GM23248 (cell line): Measurements from ENCODE around the gene UBE2G1. TPM values are rescaled to one million over a fixed set of nuclear protein-coding genes. Genes with fewer than 3 reads are reported as not detected.

Experiments used
- DNase-seq: peaks from one replicate; pipeline ENCODE4 v3.0.0-alpha.2; 2015
- H2AFZ ChIP-seq: fragments of 200-600 bp; sonication (generic); 2 replicates; pipeline ENCODE4 v1.6.1; 2016; ENCODE audit warnings: antibody characterized with exemption
- H3F3A ChIP-seq: fragments of 200-600 bp; sonication (generic); 2 replicates; pipeline ENCODE4 v1.6.1; 2016; ENCODE audit warnings: mild to moderate bottlenecking, antibody characterized with exemption, mixed run types; ENCODE audit not compliant: insufficient read depth
- H3K27ac ChIP-seq: fragments of 200-600 bp; sonication (generic); 2 replicates; pipeline ENCODE4 v1.5.1; 2016; ENCODE audit warnings: mild to moderate bottlenecking
- H3K27me3 ChIP-seq: fragments of 200-600 bp; sonication (generic); replicated peaks from 2 replicates; pipeline ENCODE4 v1.6.1; 2016; ENCODE audit warnings: mild to moderate bottlenecking; ENCODE audit not compliant: insufficient read depth
- H3K36me3 ChIP-seq: fragments of 200-600 bp; sonication (generic); 2 replicates; pipeline ENCODE4 v1.6.1; 2016; ENCODE audit warnings: low read depth, mild to moderate bottlenecking
- H3K4me1 ChIP-seq: fragments of 200-600 bp; sonication (generic); 2 replicates; pipeline ENCODE4 v1.6.1; 2016; ENCODE audit warnings: mild to moderate bottlenecking; ENCODE audit not compliant: insufficient read depth
- H3K4me2 ChIP-seq: fragments of 200-600 bp; sonication (generic); one replicate; pipeline ENCODE4 v1.6.1; 2016; ENCODE audit warnings: mild to moderate bottlenecking; ENCODE audit not compliant: unreplicated experiment
- H3K4me3 ChIP-seq: fragments of 200-600 bp; sonication (generic); 2 replicates; pipeline ENCODE4 v1.5.1; 2016; ENCODE audit warnings: mild to moderate bottlenecking
- H3K79me2 ChIP-seq: fragments of 200-600 bp; sonication (generic); 2 replicates; pipeline ENCODE4 v1.6.1; 2016; ENCODE audit warnings: mild to moderate bottlenecking; ENCODE audit not compliant: insufficient read depth
- H3K9ac ChIP-seq: fragments of 200-600 bp; sonication (generic); 2 replicates; pipeline ENCODE4 v1.6.1; 2016; ENCODE audit warnings: mild to moderate bottlenecking
- H3K9me2 ChIP-seq: fragments of 200-600 bp; sonication (generic); 2 replicates; pipeline ENCODE4 v1.6.1; 2016; ENCODE audit warnings: mixed run types, mild to moderate bottlenecking, moderate library complexity; ENCODE audit not compliant: insufficient read depth
- H3K9me3 ChIP-seq: fragments of 200-600 bp; sonication (generic); one replicate; pipeline ENCODE4 v1.6.1; 2017; ENCODE audit warnings: low read depth
- H4K20me1 ChIP-seq: fragments of 200-600 bp; sonication (generic); 2 replicates; pipeline ENCODE4 v1.6.0; 2016; ENCODE audit not compliant: insufficient read depth
- EZH2 ChIP-seq: fragments of 200-600 bp; sonication (generic); IDR thresholded peaks from 2 replicates; pipeline ENCODE4 v1.6.1; 2018; ENCODE audit warnings: antibody characterized with exemption, mild to moderate bottlenecking; ENCODE audit not compliant: insufficient read depth, poor library complexity, severe bottlenecking
- EZH2phosphoT487 ChIP-seq: fragments of 200-600 bp; sonication (generic); IDR thresholded peaks from 2 replicates; pipeline ENCODE4 v1.6.1; 2018; ENCODE audit warnings: antibody characterized with exemption, moderate library complexity, mild to moderate bottlenecking, low read depth; ENCODE audit not compliant: insufficient read depth
- WGBS, 2 experiments: methylation state at CpG; one replicate each; pipeline ENCODE4 v1.1.6; 2015 to 2017; ENCODE audit warnings: low lambda C conversion rate in 2 of 2, low coverage in 1 of 2; ENCODE audit errors: missing lambda C conversion rate in 2 of 2; 5-methylcytosine and 5-hydroxymethylcytosine counted together
- in situ Hi-C: fragments of 300-500 bp; cut with MboI; formaldehyde crosslinking; loops from 2 replicates; pipeline ENCODE4 v1.15.0; 2020
- polyA plus RNA-seq: library from polyadenylated mRNA; unstranded; fragments of >200 nt; fragmentation: Nextera tagmentation; extraction: Ambion mirVana; gene quantifications from 2 replicates; pipeline ENCODE4 v1.2.1, GENCODE V29; 2016
- total RNA-seq: library from RNA; depleted of rRNA; stranded (reverse); fragments of >200 nt; shearing (Covaris generic); gene quantifications from 2 replicates; pipeline ENCODE4 v1.2.3, GENCODE V29; 2014

The UBE2G1 gene
- total and polyA plus RNA-seq, 2 experiments from 2014 or later: 37.8 to 49.4 TPM

DNA sequence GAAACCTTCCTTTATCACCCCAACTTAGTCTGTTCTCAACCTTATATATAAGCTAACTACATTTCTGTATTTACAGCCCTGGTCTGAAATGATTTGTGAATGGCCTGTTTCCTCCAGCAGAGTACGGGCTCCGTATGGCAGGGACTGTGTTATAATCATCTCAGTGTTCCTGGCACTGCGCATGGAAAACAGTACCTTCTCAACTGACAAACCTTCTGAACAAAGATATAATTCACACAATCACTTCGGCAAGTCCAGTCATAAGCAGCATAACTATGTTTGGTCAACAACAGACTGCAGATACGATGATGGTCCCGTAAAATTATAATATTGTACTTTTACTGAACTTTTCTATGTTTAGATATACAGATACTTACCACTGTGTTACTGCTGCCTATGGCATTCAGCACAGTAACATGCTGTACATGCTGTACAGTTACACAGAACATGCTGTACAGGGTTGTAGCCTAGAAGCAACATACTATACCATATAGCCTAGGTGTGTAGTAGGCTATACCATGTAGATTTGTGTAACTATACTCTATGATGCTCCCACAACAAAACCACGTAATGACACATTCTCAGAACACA is 132.7 kb downstream of the UBE2G1 start:
- H3K9me3 ChIP-seq: no peaks in the 10 kb centered on the region
- H3K4me3 ChIP-seq: no peak overlapping the region
- H3K9ac ChIP-seq: no peak overlapping the region
- H2AFZ ChIP-seq: no peak overlapping the region
- no peak overlapping the region for H3K27ac ChIP-seq
- no peak overlapping the region for H3K4me2 ChIP-seq
- peaks cover 41% of the 10 kb centered on the region for H3K79me2 ChIP-seq
- TF ChIP-seq EZH2phosphoT487: no peak
- no peak for TF ChIP-seq EZH2
- H3K36me3 ChIP-seq: peaks cover 7% of the 10 kb centered on the region
- no peak for DNase-seq
- in situ Hi-C loops: no loop called here
- H4K20me1 ChIP-seq: no peaks in the 10 kb centered on the region
- H3K4me1 ChIP-seq: peaks cover 59% of the 10 kb centered on the region
- H3K9me2 ChIP-seq: no peaks in the 10 kb centered on the region
- H3K27me3 ChIP-seq: no peaks in the 10 kb centered on the region
- WGBS, 2 experiments: 94 to 95% methylated on average over 7 of the region's 7 CpGs
- H3F3A ChIP-seq: peaks cover 54% of the 10 kb centered on the region

DNA sequence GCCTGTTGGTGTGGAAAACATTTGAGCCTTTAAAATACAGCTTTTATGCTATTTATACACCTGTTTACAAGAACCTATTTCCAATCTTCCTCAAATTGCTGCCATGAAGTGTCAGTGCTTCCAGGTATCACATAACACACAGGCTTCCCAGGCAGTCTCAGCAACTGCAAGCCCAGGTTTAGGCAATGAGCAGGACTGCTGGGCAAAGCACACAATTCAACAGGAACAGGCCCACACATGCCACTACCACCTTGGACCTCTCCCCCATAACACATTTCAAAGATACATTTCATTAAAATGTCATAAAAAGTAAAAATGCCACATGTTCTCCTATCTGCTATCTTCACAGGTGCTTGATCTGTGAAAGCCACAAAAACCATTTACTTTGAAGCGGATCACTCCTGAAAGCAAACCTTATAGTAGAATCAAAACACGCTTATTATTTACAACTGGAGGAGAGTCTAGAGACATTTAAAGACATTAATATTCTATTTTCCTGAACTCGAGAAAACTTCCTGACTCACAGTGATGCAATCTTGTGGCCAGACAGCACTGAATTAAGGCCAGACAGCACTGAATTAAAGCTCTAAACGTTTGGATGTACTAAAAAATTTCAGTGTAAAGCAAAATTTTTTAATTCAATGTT is 134.2 kb downstream of the UBE2G1 start:
- H3K4me1 ChIP-seq: peaks cover 62% of the 10 kb centered on the region
- peak overlapping the region; percentile 28 for H3K9ac ChIP-seq
- H4K20me1 ChIP-seq: no peaks in the 10 kb centered on the region
- 40 to 45% methylated on average over 4 of the region's 4 CpGs for WGBS, 2 experiments
- in situ Hi-C loops: no loop called here
- no peaks in the 10 kb centered on the region for H3K9me3 ChIP-seq
- TF ChIP-seq EZH2phosphoT487 (no peak), EZH2 (no peak)
- no peaks in the 10 kb centered on the region for H3K27me3 ChIP-seq
- H3K4me3 ChIP-seq: no peak overlapping the region
- peak; percentile 84 for DNase-seq
- H3K36me3 ChIP-seq: peaks cover 7% of the 10 kb centered on the region; the same call in 1 of the 2 replicates
- peaks cover 38% of the 10 kb centered on the region for H3K79me2 ChIP-seq
- peak overlapping the region; percentile 57 for H3K27ac ChIP-seq
- peak overlapping the region; percentile 49 for H3K4me2 ChIP-seq
- peaks cover 68% of the 10 kb centered on the region for H3F3A ChIP-seq
- no peaks in the 10 kb centered on the region for H3K9me2 ChIP-seq
- H2AFZ ChIP-seq: no peak overlapping the region

DNA sequence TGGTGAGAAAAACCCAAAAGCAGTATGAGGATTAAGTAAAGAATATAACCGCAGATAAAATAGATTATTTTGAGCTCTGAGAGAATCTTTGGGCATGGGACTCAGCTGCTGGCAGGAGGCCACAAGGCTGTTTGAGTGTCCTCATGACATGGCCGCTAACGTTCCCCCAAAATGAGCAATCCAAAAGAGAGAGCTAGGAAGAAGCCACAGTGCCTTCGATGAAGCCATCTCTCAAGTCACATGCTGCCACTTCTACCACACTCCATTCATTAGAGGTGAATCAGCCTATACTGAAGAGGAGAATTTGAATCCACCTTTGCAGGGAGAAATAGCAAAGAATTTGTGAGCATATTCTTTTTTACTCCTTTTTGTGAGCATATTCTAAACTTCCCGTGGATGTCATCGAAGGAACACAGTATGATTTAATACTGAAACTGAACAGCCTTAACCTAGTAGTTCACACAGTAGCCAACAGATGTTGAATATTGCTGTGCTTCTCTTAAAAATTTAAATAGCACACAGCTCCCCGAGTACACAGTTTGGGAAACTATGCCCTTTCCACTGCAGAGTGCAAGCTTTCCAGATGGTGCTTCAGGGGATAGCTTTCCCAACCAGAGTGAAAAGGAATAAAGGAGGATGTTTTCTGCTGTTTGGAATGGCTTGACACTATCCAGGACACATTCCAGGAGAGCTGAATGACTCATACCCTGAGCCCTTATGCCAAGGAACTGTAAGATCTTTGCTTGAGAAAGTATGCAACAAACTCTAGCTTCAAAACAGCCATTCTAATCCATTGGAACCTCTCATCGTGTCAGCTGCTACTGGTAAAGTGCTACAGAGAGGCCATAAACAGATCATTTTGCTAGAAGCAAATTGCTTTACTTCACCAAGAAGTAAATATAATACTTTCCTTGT is 136.6 kb downstream of the UBE2G1 start:
- peak overlapping the region; percentile 49 for H3K4me3 ChIP-seq
- 5 to 6% methylated on average over 8 of the region's 8 CpGs for WGBS, 2 experiments

DNA sequence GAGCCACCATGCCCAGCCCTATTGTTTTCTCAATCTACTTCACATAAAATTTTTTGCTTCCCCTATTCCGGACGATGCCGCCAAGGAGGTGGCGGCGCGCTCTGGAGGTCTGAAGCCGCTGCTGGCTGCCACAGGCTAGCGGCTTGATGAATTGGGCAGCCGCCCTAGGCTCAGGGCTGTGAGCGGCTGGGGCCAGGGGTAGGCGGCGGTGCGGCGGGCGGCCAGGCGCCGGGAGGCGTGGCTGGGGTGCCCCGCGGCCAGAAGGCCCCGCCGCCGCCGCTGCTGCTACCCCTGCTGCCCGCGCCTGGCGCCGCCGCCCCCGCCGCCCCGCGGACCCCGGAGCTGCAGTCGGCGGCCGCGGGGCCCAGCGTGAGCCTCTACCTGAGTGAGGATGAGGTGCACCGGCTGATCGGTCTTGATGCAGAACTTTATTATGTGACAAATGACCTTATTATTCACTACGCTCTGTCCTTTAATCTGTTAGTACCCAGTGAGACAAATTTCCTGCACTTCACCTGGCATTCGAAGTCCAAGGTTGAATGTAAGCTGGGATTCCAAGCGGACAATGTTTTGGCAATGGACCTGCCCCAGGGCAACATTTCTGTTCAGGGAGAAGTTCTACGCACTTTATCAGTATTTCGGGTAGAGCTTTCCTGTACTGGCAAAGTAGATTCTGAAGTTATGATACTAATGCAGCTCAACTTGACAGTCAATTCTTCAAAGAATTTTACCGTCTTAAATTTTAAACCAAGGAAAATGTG is 144.4 kb downstream of the UBE2G1 start:
- H3K4me3 ChIP-seq: no peak overlapping the region
- no peaks in the 10 kb centered on the region for H3K9me3 ChIP-seq
- no peaks in the 10 kb centered on the region for H3K9me2 ChIP-seq
- peaks cover 43% of the 10 kb centered on the region for H3K79me2 ChIP-seq
- peaks cover 3% of the 10 kb centered on the region; the same call in 1 of the 2 replicates for H3F3A ChIP-seq
- WGBS, 2 experiments: 97% methylated on average over 17 to 46 of the region's 47 CpGs
- H2AFZ ChIP-seq: no peak overlapping the region
- no peaks in the 10 kb centered on the region for H4K20me1 ChIP-seq
- no peak overlapping the region for H3K27ac ChIP-seq
- H3K4me1 ChIP-seq: 0 out of 2 replicates have a peak, but pooled peaks cover 4% of the 10 kb centered on the region
- H3K27me3 ChIP-seq: no peaks in the 10 kb centered on the region
- no peak overlapping the region for H3K4me2 ChIP-seq
- no peak overlapping the region for H3K9ac ChIP-seq
- in situ Hi-C loops: no loop called here
- no peak for DNase-seq
- 0 out of 2 replicates have a peak, but pooled peaks cover 3% of the 10 kb centered on the region for H3K36me3 ChIP-seq
- TF ChIP-seq EZH2phosphoT487: no peak

More for the DNA sequence above, 136.6 kb downstream of the UBE2G1 start:
- Histone ChIP-seq H3K36me3 (no peaks in the 10 kb centered on the region), H4K20me1 (no peaks in the 10 kb centered on the region), H3K9me2 (no peaks in the 10 kb centered on the region), H3K79me2 (peaks cover 44% of the 10 kb centered on the region), H3K4me1 (peaks cover 53% of the 10 kb centered on the region), H3K9me3 (no peaks in the 10 kb centered on the region), H3K27ac (peak overlapping the region; percentile 92), H3F3A (peaks cover 74% of the 10 kb centered on the region), H3K27me3 (no peaks in the 10 kb centered on the region), H3K4me2 (peak overlapping the region; percentile 77), H2AFZ (no peak overlapping the region), H3K9ac (peak overlapping the region; percentile 65)
- no peak for TF ChIP-seq EZH2
- no peak for TF ChIP-seq EZH2phosphoT487
- in situ Hi-C loops: no loop called here
- peak; percentile 96 for DNase-seq
